GM08714 (cell line): ENCODE data around the gene HOXB3.

Experiments used
- H3K4me3 ChIP-seq: fragments of 200-500 bp; sonication (Bioruptor generic); 2 replicates; pipeline ENCODE4 v1.5.1; 2014; ENCODE audit warnings: mild to moderate bottlenecking, low read length, inconsistent platforms
- ZNF274 ChIP-seq: IDR thresholded peaks from 2 replicates; pipeline ENCODE4 v1.6.1; 2012; ENCODE audit warnings: mild to moderate bottlenecking, low read depth, low read length

The HOXB3 gene

DNA sequence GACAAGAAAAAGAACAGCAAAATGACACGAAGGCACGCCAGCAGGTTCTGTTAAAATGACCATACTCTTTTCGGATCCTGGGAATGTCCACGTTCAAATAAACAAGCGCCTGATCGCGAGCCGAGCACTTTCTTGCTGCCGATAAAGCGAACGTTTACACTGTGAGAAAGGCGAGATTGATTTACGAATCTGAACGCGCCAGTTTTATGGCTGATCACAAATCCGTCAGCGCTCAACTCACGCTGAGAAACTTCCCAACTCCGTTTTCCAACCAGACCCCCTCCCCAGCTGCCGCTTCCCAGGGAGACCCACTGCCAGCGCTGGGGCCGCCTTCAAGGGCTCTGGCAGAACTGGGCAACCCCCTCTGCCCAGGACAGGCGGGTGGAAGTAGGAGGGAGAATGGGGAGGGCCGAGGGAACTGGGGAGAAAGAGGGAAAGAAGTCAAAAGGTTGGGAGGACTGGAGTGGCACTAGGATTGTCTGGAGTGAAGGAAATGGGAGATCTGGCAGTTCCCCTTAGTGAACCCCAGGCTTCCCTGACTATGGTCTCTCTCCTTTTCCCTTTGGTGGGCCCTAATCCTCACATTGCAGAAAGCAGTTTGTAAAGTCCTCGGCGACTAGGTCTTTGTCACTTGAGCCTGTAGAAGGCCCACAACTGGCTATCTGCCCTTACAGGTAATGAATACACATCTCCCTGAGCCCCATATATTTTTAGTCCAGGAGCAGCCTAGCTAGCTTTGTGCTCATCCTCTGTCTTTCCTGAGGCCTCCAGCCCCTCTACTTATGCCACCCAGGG lies 18.8 kb downstream of the HOXB3 start:
- H3K4me3 ChIP-seq = no peak overlapping the region
- TF ChIP-seq ZNF274 = no peak

DNA sequence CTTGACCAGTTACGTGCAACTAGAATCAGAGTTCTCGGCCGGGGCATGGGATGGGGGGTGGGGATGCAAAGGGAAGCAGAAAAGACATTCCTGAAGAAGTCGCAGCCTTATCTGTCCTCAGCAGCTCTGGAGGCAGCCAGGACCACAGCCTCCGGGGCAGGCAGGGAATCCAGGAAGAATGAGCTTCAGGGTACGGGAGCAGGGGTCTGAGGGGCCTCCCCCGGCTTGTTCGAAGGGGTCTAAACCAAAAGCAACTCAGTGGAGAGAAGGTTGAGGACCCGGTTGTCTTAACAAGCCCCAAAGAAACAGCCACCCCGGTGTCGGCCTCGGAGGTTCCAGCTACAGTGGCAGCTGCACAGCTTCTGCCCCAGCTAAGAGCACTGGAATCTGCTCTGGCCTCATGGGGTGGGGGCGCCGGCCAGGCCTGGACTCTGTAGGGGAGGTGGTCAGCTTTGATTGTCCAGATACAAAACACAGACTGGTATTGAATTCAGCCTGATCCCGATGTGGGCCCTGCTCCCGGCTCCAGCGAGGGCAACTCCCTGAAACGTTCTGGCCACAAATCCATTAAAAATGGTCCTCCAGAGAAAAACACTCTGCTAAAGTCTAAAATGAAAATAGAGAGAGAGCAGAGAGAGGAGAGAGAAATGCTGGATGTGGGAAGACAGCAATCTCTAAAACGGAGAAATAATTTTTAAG lies 19.6 kb downstream of the HOXB3 start:
- H3K4me3 ChIP-seq = no peak overlapping the region
- TF ChIP-seq ZNF274 = no peak

- no peak for TF ChIP-seq ZNF274
- no peak overlapping the region for H3K4me3 ChIP-seq
These were observed 20.2 kb downstream of the HOXB3 start for GRCh38 chr17:48569674-48570324.

- no peak overlapping the region for H3K4me3 ChIP-seq
- no peak for TF ChIP-seq ZNF274
These were observed 20.8 kb downstream of the HOXB3 start for GRCh38 chr17:48569240-48569582.

DNA sequence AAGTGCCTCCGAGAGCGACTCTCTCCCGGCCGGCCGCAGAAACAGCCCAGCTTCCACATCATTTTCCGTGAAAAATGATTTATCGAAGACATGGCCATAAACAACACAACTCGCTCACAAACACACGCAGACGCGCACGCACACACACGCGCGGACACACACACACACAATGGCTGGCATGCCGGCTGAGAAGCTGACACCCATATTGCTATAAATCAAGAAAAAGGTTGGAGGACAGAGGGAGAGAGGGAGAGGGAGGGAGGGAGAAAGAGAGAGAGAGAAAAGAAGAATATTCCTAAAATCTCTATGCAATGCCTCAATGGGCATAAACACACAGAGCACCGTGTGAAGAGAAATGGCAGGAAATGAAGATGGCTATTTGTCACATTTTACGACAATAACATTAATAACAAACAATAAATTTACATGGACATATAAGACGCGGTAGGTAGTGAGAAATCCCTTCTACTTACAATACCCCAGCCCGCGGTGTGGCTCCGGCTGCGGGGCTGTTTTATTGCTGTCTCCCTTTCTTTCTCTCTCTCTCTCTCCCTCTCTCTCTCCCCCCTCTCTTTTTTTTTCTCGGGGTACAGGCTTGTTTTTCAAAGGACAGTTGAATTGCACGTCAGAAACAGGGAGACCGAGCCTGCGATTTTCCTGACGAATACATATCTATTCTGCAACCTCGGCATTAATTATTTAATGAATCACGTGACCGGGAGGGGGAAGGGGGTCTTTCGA lies 21.4 kb downstream of the HOXB3 start:
- TF ChIP-seq ZNF274 = no peak
- no peak overlapping the region for H3K4me3 ChIP-seq

- H3K4me3 ChIP-seq = no peak overlapping the region
- no peak for TF ChIP-seq ZNF274
These were observed 22.2 kb downstream of the HOXB3 start for GRCh38 chr17:48567646-48568354.

DNA sequence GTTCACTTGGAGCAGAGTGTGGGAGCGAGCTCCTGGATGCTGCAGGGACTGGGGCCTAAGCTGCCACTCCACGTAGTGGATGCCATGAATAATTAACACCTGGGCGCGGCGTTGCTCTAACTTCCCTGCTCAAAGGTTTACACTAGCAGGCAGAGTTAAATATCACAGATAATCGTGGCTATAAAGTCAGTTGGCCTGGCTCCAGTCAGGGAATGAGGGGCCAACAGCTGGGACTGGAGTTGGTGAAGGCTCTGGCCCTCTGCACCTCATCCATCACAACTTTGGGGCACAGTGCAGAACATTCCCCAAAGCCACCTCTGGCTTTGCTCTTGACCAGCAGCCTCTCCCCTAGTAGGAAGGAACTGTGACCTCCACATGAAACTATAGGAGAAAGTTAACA lies 22.8 kb downstream of the HOXB3 start:
- TF ChIP-seq ZNF274 = no peak
- H3K4me3 ChIP-seq = no peak overlapping the region

DNA sequence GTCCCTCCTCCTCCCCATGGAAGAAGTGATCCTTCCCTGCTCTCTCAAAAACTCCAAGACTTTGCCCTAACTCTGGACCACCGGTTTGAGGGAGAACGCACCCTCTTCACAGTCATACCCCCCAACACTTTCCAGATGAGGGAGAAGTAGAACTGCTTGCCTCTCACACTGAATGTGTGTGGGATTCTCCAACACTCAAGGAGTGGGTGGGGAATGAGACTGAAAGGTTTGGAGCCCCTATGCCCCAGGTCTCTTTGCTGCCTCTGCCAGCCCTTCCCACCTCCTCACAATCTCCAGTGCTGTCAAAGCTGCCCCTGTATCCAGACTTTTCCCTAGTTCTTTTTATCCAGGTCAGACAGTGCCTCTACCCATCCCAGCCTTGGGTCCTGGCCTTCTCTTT lies 23.3 kb downstream of the HOXB3 start:
- no peak overlapping the region for H3K4me3 ChIP-seq
- no peak for TF ChIP-seq ZNF274

DNA sequence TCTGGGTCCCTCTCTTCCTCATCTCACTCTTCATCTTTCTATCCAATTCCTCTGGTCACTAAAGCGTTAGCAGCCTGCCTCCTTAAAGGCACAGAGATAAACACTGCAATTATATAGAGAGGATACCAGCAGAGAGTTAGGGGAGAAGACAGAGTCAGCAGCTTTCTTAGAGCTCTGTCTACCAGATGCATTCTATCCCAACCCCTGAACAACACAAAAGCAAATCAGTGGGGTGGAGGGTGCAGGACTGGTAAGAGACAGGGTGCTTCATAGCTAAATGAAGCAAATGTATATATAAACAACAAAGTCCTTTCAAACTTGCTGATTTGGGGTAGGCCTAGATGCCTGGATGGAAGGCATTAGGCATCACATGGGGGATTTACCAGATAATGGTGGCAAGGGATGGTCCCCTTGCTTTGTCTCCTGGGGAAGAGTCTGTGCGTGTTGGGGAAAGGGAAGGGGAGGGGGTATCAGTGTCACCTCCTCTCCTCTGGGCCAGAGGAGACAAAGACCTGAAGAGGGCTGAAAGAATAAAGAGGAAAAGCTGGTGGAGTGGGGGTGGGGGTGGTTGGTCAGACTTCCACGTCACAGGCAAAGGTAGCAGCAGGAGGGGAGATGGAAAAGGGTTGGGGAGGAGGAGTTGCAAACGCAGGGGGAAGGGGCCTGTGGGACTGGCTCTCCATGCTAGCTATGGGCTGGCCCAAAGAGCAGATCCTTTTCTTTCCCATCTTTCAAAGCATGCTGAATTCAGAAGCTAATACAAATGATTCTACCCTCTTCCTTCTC lies 23.9 kb downstream of the HOXB3 start:
- no peak overlapping the region for H3K4me3 ChIP-seq
- TF ChIP-seq ZNF274 = no peak

DNA sequence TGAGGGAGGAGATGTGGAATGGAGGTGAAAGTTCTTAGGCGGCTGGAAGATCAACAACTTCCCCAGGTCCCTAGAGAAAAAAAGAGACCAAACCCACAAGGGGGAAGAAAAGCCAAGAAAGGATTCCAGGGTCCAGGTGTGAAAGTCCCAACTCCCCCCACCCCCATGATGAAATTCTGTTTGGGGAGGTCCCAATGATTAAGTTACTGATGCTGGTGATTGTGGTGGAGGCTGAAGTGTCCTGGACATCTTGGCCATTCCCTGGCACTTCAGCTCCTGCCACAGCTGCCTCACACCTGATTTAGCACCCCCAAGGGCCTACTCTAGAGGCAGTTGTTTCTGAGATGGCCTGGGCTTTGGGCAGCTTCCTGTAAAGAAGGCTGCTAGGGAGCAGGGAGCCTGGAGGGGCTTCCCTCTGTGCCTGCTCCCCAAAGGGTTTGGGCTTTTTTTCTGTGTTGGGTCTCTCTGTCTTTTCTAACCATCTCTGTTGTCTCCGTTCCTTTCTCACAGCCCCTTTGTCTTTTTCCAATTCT lies 25.0 kb downstream of the HOXB3 start:
- no peak overlapping the region for H3K4me3 ChIP-seq
- TF ChIP-seq ZNF274 = no peak

GRCh38 chr17:48564188-48565021 lies 25.6 kb downstream of the HOXB3 start:
- TF ChIP-seq ZNF274 = no peak
- no peak overlapping the region for H3K4me3 ChIP-seq

GRCh38 chr17:48563867-48564187 lies 26.2 kb downstream of the HOXB3 start:
- H3K4me3 ChIP-seq = no peak overlapping the region

GRCh38 chr17:48563385-48563838 lies 26.6 kb downstream of the HOXB3 start:
- no peak for TF ChIP-seq ZNF274
- H3K4me3 ChIP-seq = no peak overlapping the region

More at GRCh38 chr17:48563867-48564187, 26.2 kb downstream of the HOXB3 start:
- no peak for TF ChIP-seq ZNF274
